ENCODE measurements around the gene ZNF688. TPM values are rescaled to one million over a fixed set of nuclear protein-coding genes. Genes with fewer than 3 reads are reported as not detected.

Gene ZNF688
- total and polyA plus RNA-seq, 2 of the 13 experiments (the other 11 are each of a cell fraction or from before 2014, with no cell fraction given) = 2.4 to 5.4 TPM

- TF ChIP-seq RFX1 (IDR thresholded peaks at IDR 0.05) (peak; percentile 98), MLXIP (CRISPR knock-in tag; IDR thresholded peaks at IDR 0.05; ENCODE audit: borderline replicate concordance) (no peak), KAT7 (CRISPR knock-in tag; IDR thresholded peaks at IDR 0.05; ENCODE audit: borderline replicate concordance) (peak; percentile 42; the same call in 1 of the 2 replicates), MZF1 (CRISPR knock-in tag; IDR thresholded peaks at IDR 0.05; ENCODE audit: borderline replicate concordance) (peak; percentile 73; the same call in 1 of the 2 replicates), JDP2 (CRISPR knock-in tag; IDR thresholded peaks at IDR 0.05; ENCODE audit: borderline replicate concordance) (no peak; the same call in 1 of the 2 replicates), SUZ12 (IDR thresholded peaks at IDR 0.05; ENCODE audit: low read depth, low read length) (no peak), ZNF639 (CRISPR knock-in tag; conservative IDR thresholded peaks at IDR 0.05) (peak; percentile 75), ZNF773 (CRISPR knock-in tag; IDR thresholded peaks at IDR 0.05; ENCODE audit: borderline replicate concordance) (no peak), AKAP8 (CRISPR knock-in tag; IDR thresholded peaks at IDR 0.05) (no peak), REL (CRISPR knock-in tag; conservative IDR thresholded peaks at IDR 0.05) (peak; percentile 64), ZFX (CRISPR knock-in tag; IDR thresholded peaks at IDR 0.05; ENCODE audit: low read depth) (peak; percentile 82), TFDP1 (CRISPR knock-in tag; IDR thresholded peaks at IDR 0.05; ENCODE audit: borderline replicate concordance) (peak; percentile 11; the same call in 1 of the 2 replicates), FUBP1 (CRISPR knock-in tag; IDR thresholded peaks at IDR 0.05; ENCODE audit: borderline replicate concordance) (no peak), HNF1B (CRISPR knock-in tag; IDR thresholded peaks at IDR 0.05) (peak; percentile 79; the same call in 1 of the 2 replicates), ZNF503 (CRISPR knock-in tag; IDR thresholded peaks at IDR 0.05) (no peak), RXRA (CRISPR knock-in tag; IDR thresholded peaks at IDR 0.05) (peak; percentile 61; the same call in 1 of the 2 replicates), SMC3 (IDR thresholded peaks at IDR 0.05; ENCODE audit: low read length) (no peak), NFYB (CRISPR knock-in tag; IDR thresholded peaks at IDR 0.05) (peak; percentile 77)
Measured at GRCh38 chr16:30526823-30527634, 44.5 kb downstream of the ZNF688 start (continued).

Measured in HepG2 (cell line).